GM21423 (cell line): ENCODE data around the gene ST6GALNAC1.

ENCODE experiments used
- ATAC-seq: cut with Tn5 transposase; IDR thresholded peaks from one replicate; pipeline ENCODE4 v1.9.1; 2021; ENCODE audit warnings: mild to moderate bottlenecking, moderate library complexity; ENCODE audit not compliant: unreplicated experiment

ST6GALNAC1 gene

GRCh38 chr17:76643553-76644148, at the start of gene ST6GALNAC1:
TSS of gene ST6GALNAC1 (minus strand) at chr17:76643757. CDS start at chr17:76643638, 119 bp downstream.
- ATAC-seq: no peak

GRCh38 chr17:76691379-76692191, 48.0 kb upstream of the ST6GALNAC1 start:
- no peak for ATAC-seq

DNA sequence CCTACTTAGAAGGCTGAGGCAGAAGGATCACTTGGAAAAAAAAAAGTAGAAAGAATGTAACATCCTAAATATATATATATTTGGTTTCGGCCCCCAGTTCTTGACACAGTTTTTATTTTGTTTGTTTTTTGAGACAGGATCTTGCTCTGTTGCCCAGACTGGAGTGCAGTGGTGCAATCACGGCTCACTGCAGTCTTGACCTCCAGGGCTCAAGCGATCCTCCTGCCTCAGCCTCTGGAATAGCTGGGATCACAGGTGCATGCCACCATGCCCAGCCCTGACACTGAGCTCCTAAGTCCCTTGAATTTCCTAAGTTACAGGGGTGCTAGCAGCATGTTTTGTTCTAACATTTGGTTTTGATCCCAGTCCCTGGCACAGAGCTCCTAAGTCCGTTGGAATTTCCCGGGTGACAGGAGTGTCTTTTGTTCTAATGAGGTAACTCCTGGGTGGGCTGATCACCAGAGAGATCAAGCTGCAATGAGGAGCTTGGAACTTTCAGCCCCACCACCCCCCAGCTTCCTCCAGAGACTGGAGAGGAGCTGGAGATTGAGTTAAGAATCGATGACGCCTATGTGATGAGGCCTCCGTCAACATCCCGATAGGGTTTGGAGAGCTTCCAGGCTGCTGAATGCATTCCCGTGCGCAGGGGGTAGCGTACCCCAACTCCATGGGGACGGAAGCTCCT, 47.2 kb upstream of the ST6GALNAC1 start:
- no peak for ATAC-seq

- no peak for ATAC-seq
Observed at GRCh38 chr17:76689859-76690258, 46.3 kb upstream of the ST6GALNAC1 start.

DNA sequence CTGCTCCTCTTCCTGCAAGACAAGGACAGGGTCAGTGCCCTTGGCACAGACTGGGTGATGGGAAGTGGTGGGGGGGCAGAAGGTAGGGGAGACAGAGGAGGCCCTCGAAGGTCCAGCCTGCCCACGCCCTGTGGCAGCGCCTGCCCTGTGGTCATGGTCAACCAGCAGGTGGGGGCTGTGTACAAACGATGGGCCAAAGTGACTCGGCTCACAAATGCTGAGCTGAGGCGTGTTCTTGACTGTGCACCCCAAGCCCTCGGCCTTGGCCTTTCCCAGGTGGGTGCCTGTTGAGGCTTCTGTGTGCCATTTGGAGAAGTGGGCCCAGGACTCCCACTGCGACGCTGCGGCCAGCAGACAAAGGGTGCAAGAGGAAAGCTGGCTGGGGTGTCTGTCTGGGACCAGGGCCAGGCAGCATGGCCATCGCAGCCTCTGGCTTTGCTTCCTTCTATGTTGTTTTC, 44.6 kb upstream of the ST6GALNAC1 start:
- ATAC-seq: no peak

- no peak for ATAC-seq
Observed at GRCh38 chr17:76687298-76688164, 44.0 kb upstream of the ST6GALNAC1 start.

- ATAC-seq: no peak
Observed at GRCh38 chr17:76686538-76687297, 43.2 kb upstream of the ST6GALNAC1 start.

GRCh38 chr17:76685846-76686245, 42.3 kb upstream of the ST6GALNAC1 start:
- ATAC-seq: no peak

- ATAC-seq: no peak
Observed at GRCh38 chr17:76685366-76685765, 41.8 kb upstream of the ST6GALNAC1 start.

GRCh38 chr17:76684756-76685155, 41.2 kb upstream of the ST6GALNAC1 start:
- ATAC-seq: no peak

- no peak for ATAC-seq
Observed at GRCh38 chr17:76683921-76684745, 40.6 kb upstream of the ST6GALNAC1 start.

DNA sequence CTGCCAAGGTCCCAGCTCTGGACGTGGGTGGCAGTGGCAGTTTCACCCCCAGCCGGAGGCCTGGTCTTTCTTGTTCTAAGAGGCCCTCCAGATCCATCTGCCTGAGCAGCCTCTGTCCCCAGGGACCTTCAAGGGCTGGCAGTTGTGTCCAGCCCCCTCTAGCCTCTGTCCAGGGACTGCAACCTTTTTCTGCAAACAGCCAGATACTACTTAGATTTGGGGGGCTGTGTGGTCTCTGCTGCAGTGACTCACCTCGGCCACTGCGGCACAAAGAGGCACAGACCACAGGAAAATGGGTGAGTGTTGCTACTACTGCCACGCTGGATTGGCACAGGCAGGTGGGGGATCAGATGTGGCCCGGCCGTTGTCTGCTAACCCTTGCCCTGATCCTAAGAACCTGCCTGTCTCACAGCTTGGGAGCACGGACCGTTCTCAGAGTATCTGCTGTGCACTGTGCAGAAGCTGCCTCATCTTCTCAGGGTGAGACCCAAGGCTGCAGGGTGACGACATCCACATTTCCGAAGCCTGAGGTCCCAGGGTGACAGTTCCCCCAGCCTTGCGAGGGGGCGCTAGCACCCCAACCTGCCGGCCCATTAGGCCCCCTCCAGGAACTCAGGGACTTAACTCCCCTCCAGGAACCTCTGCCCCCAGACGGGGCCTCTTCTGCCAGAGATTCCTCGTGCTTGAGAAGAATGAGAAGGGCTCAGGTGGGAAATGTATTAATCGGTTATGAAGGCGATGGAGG, 39.6 kb upstream of the ST6GALNAC1 start:
- ATAC-seq: no peak

DNA sequence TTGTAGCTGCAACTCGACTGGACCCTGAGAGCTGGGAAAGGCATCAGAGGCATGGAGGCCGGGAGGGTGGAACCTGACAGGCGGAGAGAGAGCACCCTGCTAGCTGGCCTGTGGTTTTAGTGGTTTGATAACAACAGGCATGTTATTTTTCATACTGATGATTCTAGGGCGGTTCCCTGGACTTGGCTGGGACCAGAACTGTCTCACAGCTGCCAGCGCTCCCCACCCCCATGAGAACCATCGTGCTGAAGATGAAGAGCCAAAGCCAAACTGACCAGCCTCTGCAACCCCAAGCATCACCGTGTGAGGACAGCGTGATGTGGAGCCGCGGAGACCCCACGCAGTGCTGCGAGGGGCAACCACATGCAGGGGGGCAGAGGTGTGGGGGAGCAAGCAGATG, 38.7 kb upstream of the ST6GALNAC1 start:
- ATAC-seq: no peak

GRCh38 chr17:76681222-76682137, 37.9 kb upstream of the ST6GALNAC1 start:
- ATAC-seq: no peak

DNA sequence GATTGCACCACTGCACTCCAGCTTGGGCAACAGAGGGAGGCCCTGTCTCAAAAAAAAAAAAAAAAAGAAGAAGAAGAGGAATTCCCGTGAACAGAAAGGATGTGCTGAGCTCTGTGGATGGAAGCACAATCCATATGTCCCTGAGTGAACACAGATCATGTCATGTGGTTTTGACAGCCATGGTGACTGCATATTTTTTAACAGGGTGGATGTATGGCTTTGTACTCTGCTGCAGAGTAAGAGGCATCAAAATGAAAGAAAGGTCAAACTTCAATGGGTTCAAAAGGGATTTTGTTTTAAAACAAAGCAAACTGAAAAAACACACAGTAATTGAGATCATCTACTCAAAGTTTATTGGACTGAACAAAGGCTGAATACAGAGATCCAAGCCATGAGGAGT, 35.7 kb upstream of the ST6GALNAC1 start:
- no peak for ATAC-seq

GRCh38 chr17:76678330-76678729, 34.8 kb upstream of the ST6GALNAC1 start:
- ATAC-seq: no peak

- no peak for ATAC-seq
Observed at GRCh38 chr17:76677406-76677805, 33.8 kb upstream of the ST6GALNAC1 start.
